Activated naive CD8-positive, alpha-beta T cell treated with anti-CD3 and anti-CD28 coated beads, Interleukin-2, amount 10 ng/mL, durations not matched to agents 7 days and 5 days (primary cell): Measurements from ENCODE around the gene BEST1. TPM values are rescaled to one million over a fixed set of nuclear protein-coding genes. Genes with fewer than 3 reads are reported as not detected.
"Not testable (repeated sequence)": the region's sequence is repeated elsewhere in the genome, so short reads cannot be mapped to it uniquely, and the experiment has no call there.

ENCODE experiments used
- ATAC-seq: fragments of 150-1000 bp; cut with Tn5 transposase; one replicate; pipeline ENCODE4 v1.10.0; 2021; ENCODE audit warnings: low read depth, moderate library complexity
- POLR2A ChIA-PET: fragments of 350-600 bp; sonication (Branson Sonifier 250); formaldehyde crosslinking; loops from one replicate; lab custom pipeline; 2021; ENCODE audit warnings: antibody characterized with exemption; lab: Charles Lee
- DNase-seq: peaks from one replicate; pipeline ENCODE4 v3.0.0; 2021
- H3K27ac Mint-ChIP-seq: one replicate; pipeline ENCODE4 v1.8.0; 2022; ENCODE audit warnings: mild to moderate bottlenecking, mixed read lengths
- H3K27me3 Mint-ChIP-seq: one replicate; pipeline ENCODE4 v1.8.0; 2022; ENCODE audit warnings: mild to moderate bottlenecking, moderate library complexity, mixed read lengths
- H3K36me3 Mint-ChIP-seq: one replicate; pipeline ENCODE4 v1.8.0; 2021; ENCODE audit warnings: mild to moderate bottlenecking, mixed read lengths
- H3K4me1 Mint-ChIP-seq: one replicate; pipeline ENCODE4 v1.8.0; 2021; ENCODE audit warnings: mixed read lengths
- H3K4me3 Mint-ChIP-seq: one replicate; pipeline ENCODE4 v1.8.0; 2022; ENCODE audit warnings: mild to moderate bottlenecking, moderate library complexity, mixed read lengths
- H3K9me3 Mint-ChIP-seq: one replicate; pipeline ENCODE4 v1.8.0; 2021; ENCODE audit warnings: mixed read lengths
- total RNA-seq, 2 experiments: library from RNA; stranded (reverse); gene quantifications; one replicate each; pipeline ENCODE4 v1.2.3, GENCODE V29; 2021

The BEST1 gene
- total RNA-seq, 2 experiments from 2014 or later: 0.20 to 0.30 TPM

DNA sequence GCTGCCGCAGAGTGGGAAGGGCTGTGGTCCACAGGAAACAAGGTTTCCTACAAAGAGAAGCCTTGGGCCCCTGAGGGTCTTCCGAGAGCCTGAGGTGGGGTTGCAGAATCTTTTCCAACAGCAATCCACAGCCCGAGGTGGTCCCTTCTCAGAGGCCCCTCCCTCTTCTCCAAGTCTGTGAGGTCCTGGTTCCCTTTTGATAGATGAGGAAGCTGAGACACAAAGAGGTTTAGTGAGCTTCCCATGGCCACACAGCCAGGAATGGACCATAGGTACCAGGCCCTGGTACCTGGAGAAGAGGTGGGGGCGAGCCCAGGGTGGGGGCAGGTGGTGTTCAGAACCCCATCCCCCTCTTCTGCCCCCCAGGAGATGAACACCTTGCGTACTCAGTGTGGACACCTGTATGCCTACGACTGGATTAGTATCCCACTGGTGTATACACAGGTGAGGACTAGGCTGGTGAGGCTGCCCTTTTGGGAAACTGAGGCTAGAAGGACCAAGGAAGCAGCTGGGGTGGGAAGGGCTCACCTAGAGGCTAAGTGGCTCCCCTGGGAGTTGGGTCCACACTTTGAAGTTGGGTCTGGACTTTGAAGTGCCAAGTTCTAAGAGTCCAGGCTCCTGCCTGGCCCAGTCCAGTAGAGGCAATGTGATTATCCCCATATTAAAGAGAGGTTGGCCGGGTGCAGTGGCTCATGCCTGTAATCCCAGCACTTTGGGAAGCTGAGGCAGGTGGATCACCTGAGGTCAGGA is 7.0 kb downstream of the BEST1 start:
- Mint-ChIP-seq H3K4me3 (no peak overlapping the region), H3K36me3 (no peaks in the 10 kb centered on the region), H3K4me1 (peaks cover 2% of the 10 kb centered on the region), H3K27me3 (peaks cover 10% of the 10 kb centered on the region), H3K27ac (no peak overlapping the region), H3K9me3 (no peaks in the 10 kb centered on the region)
- POLR2A ChIA-PET: interaction anchor here (2.1 kb wide), 1 partner anchor 10 kb away, joined by 7 read pairs; the partner anchor contains the start of gene FTH1
- no peak for DNase-seq
- ATAC-seq: no peak

DNA sequence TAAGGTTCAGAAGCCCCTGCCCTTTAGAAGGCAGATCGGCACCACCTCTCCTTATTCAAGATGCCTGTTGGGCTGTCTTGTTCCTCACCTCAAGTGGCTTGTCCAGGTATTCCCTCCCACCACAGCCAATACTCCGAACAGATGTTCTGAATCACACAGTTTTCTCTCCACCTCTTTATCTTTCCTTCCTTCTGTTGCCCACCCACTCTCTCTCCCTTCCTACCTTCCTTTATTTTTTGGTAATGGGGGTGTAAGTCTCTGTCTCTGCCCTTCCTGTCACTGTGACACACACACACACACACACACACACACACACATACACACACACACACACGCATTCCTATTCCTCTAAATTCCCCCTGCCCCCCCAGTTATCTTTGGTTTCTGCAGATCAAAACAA is 8.4 kb downstream of the BEST1 start:
- no peaks in the 10 kb centered on the region for H3K9me3 Mint-ChIP-seq
- peaks cover 9% of the 10 kb centered on the region for H3K27me3 Mint-ChIP-seq
- no peak overlapping the region for H3K4me3 Mint-ChIP-seq
- peaks cover 9% of the 10 kb centered on the region for H3K36me3 Mint-ChIP-seq
- DNase-seq (no peak), ATAC-seq (no peak)
- no peak overlapping the region for H3K27ac Mint-ChIP-seq
- POLR2A ChIA-PET: interaction anchor here (1.0 to 2.1 kb wide), 2 partner anchors 9 to 30 kb away, joined by 3 to 7 read pairs; partner anchors contain the start of gene FTH1
- H3K4me1 Mint-ChIP-seq: peaks cover 10% of the 10 kb centered on the region

DNA sequence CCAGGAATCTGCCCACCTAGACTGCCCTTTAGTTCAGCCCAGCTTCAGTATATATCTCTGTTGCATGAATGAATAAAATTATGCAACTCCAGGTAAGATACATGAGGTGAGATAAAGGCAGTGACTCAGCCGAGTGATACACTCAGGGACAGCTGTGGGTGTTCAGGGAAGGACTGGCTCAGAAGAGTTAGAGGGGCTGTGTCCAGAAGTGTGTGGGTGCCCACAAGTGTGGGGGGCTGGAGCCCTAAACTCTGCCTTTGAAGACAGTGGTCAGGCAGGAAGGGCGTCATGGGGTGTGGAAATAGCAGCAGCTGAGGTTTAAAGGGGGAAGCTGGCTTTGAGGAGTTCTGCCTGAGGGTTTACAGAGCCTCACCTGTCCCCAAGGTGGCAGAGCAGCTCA is 9.0 kb downstream of the BEST1 start:
- Mint-ChIP-seq H3K27ac (peak overlapping the region; percentile 54), H3K9me3 (no peaks in the 10 kb centered on the region), H3K27me3 (peaks cover 7% of the 10 kb centered on the region), H3K4me3 (no peak overlapping the region), H3K4me1 (peaks cover 15% of the 10 kb centered on the region), H3K36me3 (peaks cover 15% of the 10 kb centered on the region)
- ATAC-seq (no peak), DNase-seq (no peak)
- POLR2A ChIA-PET: interaction anchor here (1.0 kb wide), 1 partner anchor 30 kb away, joined by 3 read pairs; no protein-coding TSS in a partner anchor

DNA sequence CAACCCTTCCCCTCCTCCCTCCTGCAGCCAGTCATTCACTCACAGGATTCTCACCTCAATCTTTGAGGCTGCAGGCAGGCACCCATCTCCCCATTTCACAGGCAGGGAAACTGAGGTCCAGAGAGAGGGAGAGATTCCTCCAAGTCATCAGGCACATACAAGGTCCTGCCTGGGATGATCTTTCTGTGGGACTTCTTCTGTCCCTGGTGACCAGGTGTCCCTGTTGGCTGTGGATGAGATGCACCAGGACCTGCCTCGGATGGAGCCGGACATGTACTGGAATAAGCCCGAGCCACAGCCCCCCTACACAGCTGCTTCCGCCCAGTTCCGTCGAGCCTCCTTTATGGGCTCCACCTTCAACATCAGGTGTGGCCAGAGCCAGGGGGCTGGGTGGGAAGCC is 9.5 kb downstream of the BEST1 start:
- peaks cover 18% of the 10 kb centered on the region for H3K36me3 Mint-ChIP-seq
- no peaks in the 10 kb centered on the region for H3K9me3 Mint-ChIP-seq
- H3K4me1 Mint-ChIP-seq: peaks cover 17% of the 10 kb centered on the region
- no peak overlapping the region for H3K4me3 Mint-ChIP-seq
- DNase-seq (no peak), ATAC-seq (no peak)
- POLR2A ChIA-PET: interaction anchor here (0.6 to 1.0 kb wide), 2 partner anchors 29 to 124 kb away, joined by 3 to 4 read pairs; no protein-coding TSS in a partner anchor
- H3K27me3 Mint-ChIP-seq: peaks cover 2% of the 10 kb centered on the region
- H3K27ac Mint-ChIP-seq: no peak overlapping the region

DNA sequence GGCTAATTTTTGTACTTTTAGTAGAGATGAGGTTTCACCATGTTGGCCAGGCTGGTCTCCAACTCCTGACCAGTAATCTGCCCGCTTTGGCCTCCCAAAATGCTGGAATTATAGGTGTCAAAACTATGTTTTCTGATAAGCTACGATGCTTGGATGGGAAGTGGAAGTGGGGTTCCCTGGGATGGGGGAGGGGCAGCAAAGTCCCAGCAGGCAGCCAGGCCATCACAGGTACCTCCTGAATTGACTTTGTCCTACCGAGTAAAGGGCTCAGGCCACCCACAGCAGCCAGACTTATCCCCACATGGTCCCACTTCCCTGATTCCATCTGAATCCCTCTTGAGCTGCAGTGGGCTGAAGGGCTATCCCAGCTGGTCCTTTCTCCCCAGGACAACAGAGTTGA is 10.4 kb downstream of the BEST1 start:
- Mint-ChIP-seq H3K27ac (no peak overlapping the region), H3K4me3 (no peak overlapping the region)
- POLR2A ChIA-PET: interaction anchor here (0.6 kb wide), 1 partner anchor 125 kb away, joined by 4 read pairs; no protein-coding TSS in a partner anchor

DNA sequence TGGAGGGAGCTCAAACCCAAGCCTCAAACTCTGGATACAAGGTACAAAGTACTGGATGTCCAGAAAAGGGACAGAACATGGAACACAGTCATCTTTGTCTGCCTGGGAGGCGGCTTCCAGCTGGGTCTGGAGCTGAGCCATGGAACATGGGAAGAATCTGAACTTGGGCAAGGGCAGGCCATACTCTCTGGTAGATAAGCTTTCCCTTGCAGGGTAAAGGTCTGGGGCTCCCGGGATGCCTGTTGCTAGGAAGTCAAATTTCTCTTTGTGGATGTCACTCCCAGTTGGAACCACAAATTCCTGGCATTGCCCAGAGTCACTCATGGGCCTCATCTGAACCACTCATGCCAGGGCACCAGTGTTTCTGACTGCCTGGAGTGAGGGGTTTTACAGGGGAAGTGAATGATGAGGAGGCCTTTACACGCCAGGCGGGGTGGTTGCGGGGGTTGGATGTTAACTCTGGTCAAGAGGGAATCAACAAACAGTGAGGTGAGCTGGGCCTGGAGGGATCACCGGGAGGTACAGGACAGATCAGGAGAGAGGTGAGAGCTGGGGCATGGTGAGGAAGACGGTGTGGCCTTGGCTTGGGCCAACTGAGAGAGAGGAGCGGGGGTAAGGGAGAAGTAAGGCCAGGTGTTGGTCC is 11.5 kb downstream of the BEST1 start:
- no peak for ATAC-seq

More for the DNA sequence above, 10.4 kb downstream of the BEST1 start:
- no peak for DNase-seq
- H3K9me3 Mint-ChIP-seq: no peaks in the 10 kb centered on the region
- H3K4me1 Mint-ChIP-seq: peaks cover 25% of the 10 kb centered on the region
- H3K27me3 Mint-ChIP-seq: no peaks in the 10 kb centered on the region
- peaks cover 27% of the 10 kb centered on the region for H3K36me3 Mint-ChIP-seq
- no peak for ATAC-seq

DNA sequence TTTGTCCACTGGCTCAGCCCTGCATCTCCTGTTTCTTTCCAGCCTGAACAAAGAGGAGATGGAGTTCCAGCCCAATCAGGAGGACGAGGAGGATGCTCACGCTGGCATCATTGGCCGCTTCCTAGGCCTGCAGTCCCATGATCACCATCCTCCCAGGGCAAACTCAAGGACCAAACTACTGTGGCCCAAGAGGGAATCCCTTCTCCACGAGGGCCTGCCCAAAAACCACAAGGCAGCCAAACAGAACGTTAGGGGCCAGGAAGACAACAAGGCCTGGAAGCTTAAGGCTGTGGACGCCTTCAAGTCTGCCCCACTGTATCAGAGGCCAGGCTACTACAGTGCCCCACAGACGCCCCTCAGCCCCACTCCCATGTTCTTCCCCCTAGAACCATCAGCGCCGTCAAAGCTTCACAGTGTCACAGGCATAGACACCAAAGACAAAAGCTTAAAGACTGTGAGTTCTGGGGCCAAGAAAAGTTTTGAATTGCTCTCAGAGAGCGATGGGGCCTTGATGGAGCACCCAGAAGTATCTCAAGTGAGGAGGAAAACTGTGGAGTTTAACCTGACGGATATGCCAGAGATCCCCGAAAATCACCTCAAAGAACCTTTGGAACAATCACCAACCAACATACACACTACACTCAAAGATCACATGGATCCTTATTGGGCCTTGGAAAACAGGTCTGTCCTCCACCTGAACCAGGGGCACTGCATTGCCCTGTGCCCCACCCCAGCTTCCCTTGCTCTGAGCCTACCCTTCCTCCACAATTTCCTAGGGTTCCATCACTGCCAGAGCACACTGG is 12.3 kb downstream of the BEST1 start:
- no peaks in the 10 kb centered on the region for H3K27me3 Mint-ChIP-seq
- H3K4me1 Mint-ChIP-seq: peaks cover 27% of the 10 kb centered on the region
- no peak for ATAC-seq
- POLR2A ChIA-PET: interaction anchor here (1.2 to 2.0 kb wide), 2 partner anchors 10 to 12 kb away, joined by 3 to 5 read pairs; no protein-coding TSS in a partner anchor
- DNase-seq: no peak
- peaks cover 34% of the 10 kb centered on the region for H3K36me3 Mint-ChIP-seq
- H3K9me3 Mint-ChIP-seq: no peaks in the 10 kb centered on the region
- H3K4me3 Mint-ChIP-seq: peak overlapping the region; percentile 73
- peak overlapping the region; percentile 70 for H3K27ac Mint-ChIP-seq

More for the DNA sequence above, 11.5 kb downstream of the BEST1 start:
- H3K27ac Mint-ChIP-seq: peak overlapping the region; percentile 6
- H3K36me3 Mint-ChIP-seq: peaks cover 34% of the 10 kb centered on the region
- POLR2A ChIA-PET: interaction anchor here (1.2 kb wide), 1 partner anchor 11 kb away, joined by 3 read pairs; no protein-coding TSS in a partner anchor
- H3K9me3 Mint-ChIP-seq: no peaks in the 10 kb centered on the region
- no peaks in the 10 kb centered on the region for H3K27me3 Mint-ChIP-seq
- no peak overlapping the region for H3K4me3 Mint-ChIP-seq
- H3K4me1 Mint-ChIP-seq: peaks cover 27% of the 10 kb centered on the region
- no peak for DNase-seq

DNA sequence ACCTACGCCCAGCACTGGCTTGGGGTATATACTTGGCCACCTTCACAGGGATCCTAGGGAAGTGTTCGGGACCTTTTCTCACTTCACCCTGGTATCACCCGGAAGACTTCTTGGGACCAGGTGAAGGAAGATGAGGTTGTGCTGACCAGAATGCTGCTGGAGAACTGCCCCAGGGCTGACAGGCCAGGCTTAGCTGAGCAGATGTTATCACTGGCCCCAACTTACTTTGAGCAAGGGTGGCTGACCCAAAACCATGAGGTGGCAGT is 12.8 kb downstream of the BEST1 start:
- Mint-ChIP-seq H3K27me3 (no peaks in the 10 kb centered on the region), H3K4me1 (peaks cover 27% of the 10 kb centered on the region), H3K36me3 (peaks cover 34% of the 10 kb centered on the region), H3K4me3 (peak overlapping the region; percentile 73), H3K9me3 (no peaks in the 10 kb centered on the region), H3K27ac (peak overlapping the region; percentile 70)
- no peak for DNase-seq
- no peak for ATAC-seq
- POLR2A ChIA-PET: interaction anchor here (0.8 to 2.0 kb wide), 3 partner anchors 9 to 63 kb away, joined by 3 to 5 read pairs (median 3); no protein-coding TSS in a partner anchor

DNA sequence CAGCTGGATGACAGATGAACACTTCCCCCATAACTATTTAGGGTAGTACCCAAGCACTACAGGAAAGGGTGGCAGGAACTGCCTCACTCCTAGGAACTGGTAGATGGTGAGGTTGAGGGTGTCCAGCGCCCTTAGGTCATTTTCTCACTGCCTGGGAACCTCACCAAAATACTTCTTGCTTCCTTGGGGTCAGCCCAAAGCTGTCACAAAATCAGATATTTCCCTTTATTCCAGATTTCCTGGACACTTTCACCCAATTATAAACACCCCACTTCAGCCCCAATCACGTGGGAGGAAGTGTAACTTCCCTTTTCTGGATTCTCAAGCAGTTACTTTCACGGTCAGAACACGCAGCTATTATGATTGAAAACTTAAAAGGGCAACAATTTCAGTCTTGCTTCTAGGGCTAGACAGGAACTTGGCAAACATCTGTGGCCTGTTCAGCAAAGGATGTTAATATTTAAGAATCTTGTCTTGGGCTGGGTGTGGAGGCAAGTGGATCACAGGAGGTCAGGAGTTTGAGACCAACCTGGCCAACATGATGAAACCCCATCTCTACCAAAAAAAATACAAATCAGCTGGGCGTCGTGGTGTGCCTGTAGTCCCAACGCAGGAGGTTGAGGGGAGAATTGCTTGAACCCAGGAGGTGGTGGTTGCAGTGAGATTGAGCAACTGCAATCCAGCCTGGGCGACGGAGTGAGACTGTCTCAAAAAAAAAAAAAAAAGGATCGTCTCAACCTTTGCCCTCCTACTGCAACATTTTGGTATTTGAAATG is 13.3 kb downstream of the BEST1 start:
- peaks cover 34% of the 10 kb centered on the region for H3K36me3 Mint-ChIP-seq
- POLR2A ChIA-PET: interaction anchor here (0.8 to 2.0 kb wide), 3 partner anchors 9 to 129 kb away, joined by 3 to 5 read pairs (median 3); no protein-coding TSS in a partner anchor
- ATAC-seq: no peak
- peak overlapping the region; percentile 73 for H3K4me3 Mint-ChIP-seq
- H3K9me3 Mint-ChIP-seq: no peaks in the 10 kb centered on the region
- peaks cover 29% of the 10 kb centered on the region for H3K4me1 Mint-ChIP-seq
- no peaks in the 10 kb centered on the region for H3K27me3 Mint-ChIP-seq
- peak; percentile 16 for DNase-seq
- peak overlapping the region; percentile 70 for H3K27ac Mint-ChIP-seq

DNA sequence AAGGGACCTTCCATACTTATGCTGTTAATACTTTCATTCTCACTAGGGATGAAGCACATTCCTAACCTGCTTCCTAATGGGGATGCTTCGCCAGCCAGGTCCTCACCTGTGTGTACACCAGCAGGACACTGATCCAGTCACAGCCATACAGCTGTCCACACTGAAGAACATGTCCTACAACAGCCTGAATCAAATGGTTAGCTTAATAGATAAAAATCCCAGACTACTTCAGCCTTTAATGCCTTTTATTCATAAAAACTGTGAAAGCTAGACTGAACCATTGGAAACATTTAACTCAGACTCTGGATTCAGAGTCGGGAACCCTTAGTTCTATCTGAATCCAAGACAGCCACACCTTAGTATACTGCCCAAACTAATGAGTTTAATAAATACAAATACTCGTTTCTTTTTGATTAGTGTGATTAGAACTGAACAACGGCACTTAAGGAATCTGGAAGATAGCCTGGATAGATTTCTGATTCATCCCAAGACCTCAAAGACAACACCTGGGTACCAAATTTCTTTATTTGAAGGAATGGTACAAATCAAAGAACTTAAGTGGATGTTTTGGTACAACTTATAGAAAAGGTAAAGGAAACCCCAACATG is 14.0 kb downstream of the BEST1 start:
- Mint-ChIP-seq H3K27ac (peak overlapping the region; percentile 70), H3K4me1 (peaks cover 34% of the 10 kb centered on the region), H3K27me3 (no peaks in the 10 kb centered on the region), H3K9me3 (no peaks in the 10 kb centered on the region), H3K4me3 (peak overlapping the region; percentile 73), H3K36me3 (peaks cover 34% of the 10 kb centered on the region)
- DNase-seq: peak; percentile 9
- no peak for ATAC-seq
- POLR2A ChIA-PET: interaction anchor here (1.1 to 2.0 kb wide), 2 partner anchors 8 to 130 kb away, joined by 3 to 5 read pairs; no protein-coding TSS in a partner anchor

DNA sequence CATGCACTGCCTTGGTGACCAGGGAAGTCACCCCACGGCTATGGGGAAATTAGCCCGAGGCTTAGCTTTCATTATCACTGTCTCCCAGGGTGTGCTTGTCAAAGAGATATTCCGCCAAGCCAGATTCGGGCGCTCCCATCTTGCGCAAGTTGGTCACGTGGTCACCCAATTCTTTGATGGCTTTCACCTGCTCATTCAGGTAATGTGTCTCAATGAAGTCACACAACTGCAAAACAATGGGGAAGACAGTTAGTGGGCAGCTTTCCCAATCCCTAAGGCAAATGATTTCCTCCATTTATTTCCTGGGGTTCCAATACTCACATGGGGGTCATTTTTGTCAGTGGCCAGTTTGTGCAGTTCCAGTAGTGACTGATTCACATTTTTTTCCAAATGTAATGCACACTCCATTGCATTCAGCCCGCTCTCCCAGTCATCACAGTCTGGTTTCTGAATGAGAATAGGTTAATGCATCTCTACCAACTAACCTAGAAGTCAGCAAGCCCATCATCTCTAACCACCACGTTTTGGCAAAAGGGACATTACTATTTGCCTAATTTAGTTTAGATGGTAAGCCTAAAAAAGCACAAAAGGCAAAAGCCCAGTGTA is 14.6 kb downstream of the BEST1 start:
- not testable (repeated sequence) for ATAC-seq, H3K27ac Mint-ChIP-seq, H3K9me3 Mint-ChIP-seq, H3K27me3 Mint-ChIP-seq
- H3K36me3 Mint-ChIP-seq: peaks cover 34% of the 10 kb centered on the region
- POLR2A ChIA-PET: interaction anchor here (1.1 kb wide), 2 partner anchors 61 to 130 kb away, joined by 3 read pairs; no protein-coding TSS in a partner anchor
- peak overlapping the region; percentile 93 for H3K4me3 Mint-ChIP-seq
- DNase-seq: peak; percentile 10
- H3K4me1 Mint-ChIP-seq: peaks cover 34% of the 10 kb centered on the region
